ENCODE results near the gene PBX2.

GRCh38 chr6:32218167-32218566, 28.2 kb upstream of the PBX2 start:
- TF ChIP-seq EP300 (IDR thresholded peaks at IDR 0.05): no peak
- TF ChIP-seq POLR2A (IDR thresholded peaks at IDR 0.05): no peak
- TF ChIP-seq, protein P1, sequence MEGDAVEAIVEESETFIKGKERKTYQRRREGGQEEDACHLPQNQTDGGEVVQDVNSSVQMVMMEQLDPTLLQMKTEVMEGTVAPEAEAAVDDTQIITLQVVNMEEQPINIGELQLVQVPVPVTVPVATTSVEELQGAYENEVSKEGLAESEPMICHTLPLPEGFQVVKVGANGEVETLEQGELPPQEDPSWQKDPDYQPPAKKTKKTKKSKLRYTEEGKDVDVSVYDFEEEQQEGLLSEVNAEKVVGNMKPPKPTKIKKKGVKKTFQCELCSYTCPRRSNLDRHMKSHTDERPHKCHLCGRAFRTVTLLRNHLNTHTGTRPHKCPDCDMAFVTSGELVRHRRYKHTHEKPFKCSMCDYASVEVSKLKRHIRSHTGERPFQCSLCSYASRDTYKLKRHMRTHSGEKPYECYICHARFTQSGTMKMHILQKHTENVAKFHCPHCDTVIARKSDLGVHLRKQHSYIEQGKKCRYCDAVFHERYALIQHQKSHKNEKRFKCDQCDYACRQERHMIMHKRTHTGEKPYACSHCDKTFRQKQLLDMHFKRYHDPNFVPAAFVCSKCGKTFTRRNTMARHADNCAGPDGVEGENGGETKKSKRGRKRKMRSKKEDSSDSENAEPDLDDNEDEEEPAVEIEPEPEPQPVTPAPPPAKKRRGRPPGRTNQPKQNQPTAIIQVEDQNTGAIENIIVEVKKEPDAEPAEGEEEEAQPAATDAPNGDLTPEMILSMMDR (IDR thresholded peaks at IDR 0.05): no peak
- no peak for TF ChIP-seq POLR2AphosphoS5 (IDR thresholded peaks at IDR 0.05)
